SK-N-SH treated with all-trans-retinoic acid at 6 μM for 48 hours (cell line): ENCODE results near the gene CACNA1C.
A peak's percentile ranks its signal among the peaks of the same experiment; 100 is the strongest.
"Not testable (repeated sequence)": the region's sequence is repeated elsewhere in the genome, so short reads cannot be mapped to it uniquely, and the experiment has no call there.

Experiments used
- ATAC-seq: fragments of 200-7000 bp; cut with Tn5 transposase; 3 replicates; pipeline ENCODE4 v1.9.1; 2020; ENCODE audit warnings: mild to moderate bottlenecking, moderate library complexity
- ARNTL ChIP-seq: fragments of 450-650 bp; formaldehyde crosslinking; IDR thresholded peaks from 2 replicates; pipeline ENCODE4 v1.5.0; 2020; ENCODE audit warnings: low read depth, mild to moderate bottlenecking, moderate library complexity, borderline replicate concordance
- CREB5 ChIP-seq: fragments of 250-450 bp; sonication (Bioruptor Pico); IDR thresholded peaks from 2 replicates; pipeline ENCODE4 v1.5.1; 2020; ENCODE audit warnings: low read depth, mild to moderate bottlenecking, moderate library complexity
- CSDC2 ChIP-seq: fragments of 250-450 bp; sonication (Bioruptor Pico); IDR thresholded peaks from 2 replicates; pipeline ENCODE4 v1.5.0; 2020; ENCODE audit warnings: mild to moderate bottlenecking, moderate library complexity
- CSRNP3 ChIP-seq: fragments of 250-450 bp; sonication (Bioruptor Pico); IDR thresholded peaks from 2 replicates; pipeline ENCODE4 v1.5.1; 2021; ENCODE audit warnings: mild to moderate bottlenecking, moderate library complexity
- ESRRG ChIP-seq: fragments of 250-450 bp; sonication (Bioruptor Pico); IDR thresholded peaks from 2 replicates; pipeline ENCODE4 v1.6.1; 2021; ENCODE audit warnings: mild to moderate bottlenecking
- GLIS3 ChIP-seq: fragments of 250-450 bp; sonication (Bioruptor Pico); IDR thresholded peaks from 2 replicates; pipeline ENCODE4 v1.5.0; 2020; ENCODE audit warnings: mild to moderate bottlenecking, moderate library complexity
- ISL1 ChIP-seq: fragments of 250-450 bp; sonication (Bioruptor Pico); IDR thresholded peaks from 2 replicates; pipeline ENCODE4 v2.1.2; 2022; ENCODE audit warnings: mild to moderate bottlenecking, moderate library complexity
- OSR1 ChIP-seq: fragments of 250-450 bp; sonication (Bioruptor Pico); IDR thresholded peaks from 2 replicates; pipeline ENCODE4 v1.8.0; 2022; ENCODE audit warnings: moderate library complexity, mild to moderate bottlenecking, inconsistent platforms
- PATZ1 ChIP-seq: fragments of 250-450 bp; sonication (Bioruptor Pico); IDR thresholded peaks from 2 replicates; pipeline ENCODE4 v1.8.0; 2020; ENCODE audit warnings: mild to moderate bottlenecking, moderate library complexity, borderline replicate concordance
- PPARA ChIP-seq: fragments of 250-450 bp; sonication (Bioruptor Pico); IDR thresholded peaks from 2 replicates; pipeline ENCODE4 v1.5.0; 2020; ENCODE audit warnings: mild to moderate bottlenecking, borderline replicate concordance
- RARB ChIP-seq: fragments of 250-450 bp; sonication (Bioruptor Pico); IDR thresholded peaks from 2 replicates; pipeline ENCODE4 v1.8.0; 2021; ENCODE audit warnings: mild to moderate bottlenecking, moderate library complexity
- SNAI2 ChIP-seq: fragments of 250-450 bp; sonication (Bioruptor Pico); IDR thresholded peaks from 2 replicates; pipeline ENCODE4 v1.5.0; 2020; ENCODE audit warnings: mild to moderate bottlenecking, moderate library complexity
- TOX ChIP-seq: fragments of 250-450 bp; sonication (Bioruptor Pico); IDR thresholded peaks from 2 replicates; pipeline ENCODE4 v1.8.0; 2021; ENCODE audit warnings: mild to moderate bottlenecking, moderate library complexity, borderline replicate concordance
- TSHZ2 ChIP-seq: fragments of 250-450 bp; sonication (Bioruptor Pico); IDR thresholded peaks from 2 replicates; pipeline ENCODE4 v1.5.0; 2020; ENCODE audit warnings: mild to moderate bottlenecking, moderate library complexity
- ZC3H10 ChIP-seq: fragments of 250-450 bp; sonication (Bioruptor Pico); IDR thresholded peaks from 2 replicates; pipeline ENCODE4 v1.5.1; 2021; ENCODE audit warnings: mild to moderate bottlenecking, moderate library complexity
- ZFP3 ChIP-seq: fragments of 250-450 bp; sonication (Bioruptor Pico); IDR thresholded peaks from 2 replicates; pipeline ENCODE4 v1.5.0; 2020; ENCODE audit warnings: mild to moderate bottlenecking, moderate library complexity
- ZFP30 ChIP-seq: fragments of 450-650 bp; formaldehyde crosslinking; IDR thresholded peaks from 2 replicates; pipeline ENCODE4 v1.5.0; 2022; ENCODE audit warnings: mild to moderate bottlenecking, moderate library complexity
- ZNF565 ChIP-seq: fragments of 450-650 bp; formaldehyde crosslinking; conservative IDR thresholded peaks from 2 replicates; pipeline ENCODE4 v1.5.0; 2020; ENCODE audit warnings: low read depth, mild to moderate bottlenecking, moderate library complexity
- ZNF70 ChIP-seq: fragments of 450-650 bp; formaldehyde crosslinking; IDR thresholded peaks from 2 replicates; pipeline ENCODE4 v1.5.0; 2020; ENCODE audit warnings: mild to moderate bottlenecking, moderate library complexity
- ZNF8 ChIP-seq: fragments of 450-650 bp; formaldehyde crosslinking; IDR thresholded peaks from 2 replicates; pipeline ENCODE4 v1.5.0; 2020; ENCODE audit warnings: mild to moderate bottlenecking, moderate library complexity

Gene CACNA1C

GRCh38 chr12:2102736-2103135 is 49.9 kb downstream of the CACNA1C start:
- not testable (repeated sequence) for ATAC-seq
- TF ChIP-seq ZNF8: peak; percentile 65; the same call in 1 of the 2 replicates

GRCh38 chr12:2105387-2105786 is 52.6 kb downstream of the CACNA1C start:
- not testable (repeated sequence) for ATAC-seq

GRCh38 chr12:2108166-2108565 is 55.4 kb downstream of the CACNA1C start:
- TF ChIP-seq OSR1 (CRISPR knock-in tag): no peak
- TF ChIP-seq PATZ1: no peak
- TF ChIP-seq SNAI2 (CRISPR knock-in tag): no peak
- TF ChIP-seq ZC3H10 (CRISPR knock-in tag): no peak
- TF ChIP-seq RARB (CRISPR knock-in tag): no peak
- TF ChIP-seq ZFP30 (CRISPR knock-in tag): no peak
- no peak for ATAC-seq

GRCh38 chr12:2108975-2109671 is 56.3 kb downstream of the CACNA1C start:
- TF ChIP-seq ZNF70 (CRISPR knock-in tag) (no peak), TSHZ2 (CRISPR knock-in tag) (no peak), ZFP3 (CRISPR knock-in tag) (no peak), CSDC2 (CRISPR knock-in tag) (no peak), RARB (CRISPR knock-in tag) (no peak), ARNTL (CRISPR knock-in tag) (no peak), TOX (CRISPR knock-in tag) (no peak), GLIS3 (no peak), ZNF565 (CRISPR knock-in tag) (no peak), PATZ1 (no peak), CSRNP3 (CRISPR knock-in tag) (no peak), ZFP30 (CRISPR knock-in tag) (no peak), OSR1 (CRISPR knock-in tag) (no peak), CREB5 (CRISPR knock-in tag) (no peak)
- ATAC-seq: no peak

GRCh38 chr12:2110127-2110526 is 57.3 kb downstream of the CACNA1C start:
- no peak for ATAC-seq
- TF ChIP-seq ZFP30 (CRISPR knock-in tag) (no peak), GLIS3 (no peak), PPARA (no peak), ZNF8 (no peak), ZFP3 (CRISPR knock-in tag) (no peak), SNAI2 (CRISPR knock-in tag) (no peak), ISL1 (CRISPR knock-in tag) (no peak), CSDC2 (CRISPR knock-in tag) (no peak), ESRRG (CRISPR knock-in tag) (no peak), RARB (CRISPR knock-in tag) (no peak), TSHZ2 (CRISPR knock-in tag) (no peak), ZNF565 (CRISPR knock-in tag) (no peak)
